Hepatocyte (in vitro differentiated cells): Measurements from ENCODE around the gene PRSS56. TPM values are rescaled to one million over a fixed set of nuclear protein-coding genes. Genes with fewer than 3 reads are reported as not detected.

Source experiments
- DNase-seq: peaks from one replicate; pipeline ENCODE4 v3.0.0-alpha.2; 2016; ENCODE audit warnings: low spot score
- H2AFZ ChIP-seq: fragments of 200-600 bp; sonication (generic); 2 replicates; pipeline ENCODE4 v1.6.0; 2016; ENCODE audit warnings: antibody characterized with exemption, mild to moderate bottlenecking
- H3K27ac ChIP-seq: fragments of 200-600 bp; sonication (generic); 2 replicates; pipeline ENCODE4 v1.5.1; 2016; ENCODE audit warnings: mild to moderate bottlenecking
- H3K27me3 ChIP-seq: fragments of 200-600 bp; sonication (generic); 2 replicates; pipeline ENCODE4 v1.6.1; 2016
- H3K36me3 ChIP-seq: fragments of 200-600 bp; sonication (generic); replicated peaks from 2 replicates; pipeline ENCODE4 v1.5.1; 2016; ENCODE audit warnings: low read depth; ENCODE audit not compliant: insufficient read depth
- H3K4me1 ChIP-seq: fragments of 200-600 bp; sonication (generic); 2 replicates; pipeline ENCODE4 v1.5.1; 2016; ENCODE audit warnings: mild to moderate bottlenecking, moderate library complexity; ENCODE audit not compliant: insufficient read depth
- H3K4me2 ChIP-seq: fragments of 200-600 bp; sonication (generic); 2 replicates; pipeline ENCODE4 v1.6.0; 2016
- H3K4me3 ChIP-seq: fragments of 200-600 bp; sonication (generic); 2 replicates; pipeline ENCODE4 v1.5.1; 2016; ENCODE audit warnings: mild to moderate bottlenecking
- H3K79me2 ChIP-seq: fragments of 200-600 bp; sonication (generic); 2 replicates; pipeline ENCODE4 v1.6.0; 2017; ENCODE audit warnings: mild to moderate bottlenecking
- H3K9me2 ChIP-seq: fragments of 200-600 bp; sonication (generic); replicated peaks from 2 replicates; pipeline ENCODE4 v1.6.0; 2017; ENCODE audit warnings: mild to moderate bottlenecking; ENCODE audit not compliant: insufficient read depth
- H3K9me3 ChIP-seq: fragments of 200-600 bp; sonication (generic); 2 replicates; pipeline ENCODE4 v1.5.1; 2016; ENCODE audit warnings: low read depth, mild to moderate bottlenecking
- H4K20me1 ChIP-seq: fragments of 200-600 bp; sonication (generic); 2 replicates; pipeline ENCODE4 v1.6.0; 2016; ENCODE audit warnings: mild to moderate bottlenecking; ENCODE audit not compliant: insufficient read depth, poor library complexity, severe bottlenecking
- EZH2 ChIP-seq: fragments of 200-600 bp; sonication (generic); IDR thresholded peaks from 2 replicates; pipeline ENCODE4 v1.6.1; 2016; ENCODE audit warnings: antibody characterized with exemption, mild to moderate bottlenecking, borderline replicate concordance
- EZH2phosphoT487 ChIP-seq: fragments of 200-600 bp; sonication (generic); IDR thresholded peaks from one replicate; pipeline ENCODE4 v1.6.1; 2018; ENCODE audit warnings: antibody characterized with exemption, mild to moderate bottlenecking, low read depth, moderate library complexity; ENCODE audit not compliant: unreplicated experiment, severe bottlenecking
- WGBS: methylation state at CpG from one replicate; pipeline ENCODE4 v1.1.6; 2016; ENCODE audit warnings: low lambda C conversion rate; ENCODE audit errors: missing lambda C conversion rate; 5-methylcytosine and 5-hydroxymethylcytosine counted together
- polyA plus RNA-seq: library from polyadenylated mRNA; unstranded; fragments of >200 nt; fragmentation: Nextera tagmentation; extraction: Ambion mirVana; gene quantifications from 2 replicates; pipeline ENCODE4 v1.2.1, GENCODE V29; 2016
- total RNA-seq: library from RNA; depleted of rRNA; stranded (reverse); fragments of >200 nt; gene quantifications from 2 replicates; pipeline ENCODE4 v1.2.3, GENCODE V29; 2014
- TF ChIP-seq, protein P1 (sequence below): fragments of 200-600 bp; sonication (generic); IDR thresholded peaks from 2 replicates; pipeline ENCODE4 v1.5.1; 2016; ENCODE audit warnings: antibody characterized with exemption, mild to moderate bottlenecking; ENCODE audit not compliant: poor library complexity

PRSS56 gene
- total and polyA plus RNA-seq, 2 experiments from 2014 or later, result not detected

- no peaks in the 10 kb centered on the region for H3K79me2 ChIP-seq
- DNase-seq, result no peak
Observed at GRCh38 chr2:232524771-232525170, 4.6 kb downstream of the PRSS56 start.

DNA sequence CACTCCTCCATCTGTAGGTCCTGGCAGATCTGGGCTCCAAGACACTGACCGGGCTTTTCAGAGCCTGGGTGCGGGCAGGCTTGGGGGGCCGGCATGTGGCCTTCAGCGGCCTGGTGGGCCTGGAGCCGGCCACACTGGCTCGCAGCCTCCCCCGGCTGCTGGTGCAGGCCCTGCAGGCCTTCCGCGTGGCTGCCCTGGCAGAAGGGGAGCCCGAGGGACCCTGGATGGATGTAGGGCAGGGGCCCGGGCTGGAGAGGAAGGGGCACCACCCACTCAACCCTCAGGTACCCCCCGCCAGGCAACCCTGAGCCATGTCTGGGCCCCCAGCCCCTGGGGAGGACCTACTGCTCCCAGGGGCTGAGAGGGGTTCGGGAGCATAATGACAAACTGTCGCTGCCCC is 5.0 kb downstream of the PRSS56 start:
- TF ChIP-seq EZH2 (no peak), EZH2phosphoT487 (no peak)
- TF ChIP-seq, protein P1, sequence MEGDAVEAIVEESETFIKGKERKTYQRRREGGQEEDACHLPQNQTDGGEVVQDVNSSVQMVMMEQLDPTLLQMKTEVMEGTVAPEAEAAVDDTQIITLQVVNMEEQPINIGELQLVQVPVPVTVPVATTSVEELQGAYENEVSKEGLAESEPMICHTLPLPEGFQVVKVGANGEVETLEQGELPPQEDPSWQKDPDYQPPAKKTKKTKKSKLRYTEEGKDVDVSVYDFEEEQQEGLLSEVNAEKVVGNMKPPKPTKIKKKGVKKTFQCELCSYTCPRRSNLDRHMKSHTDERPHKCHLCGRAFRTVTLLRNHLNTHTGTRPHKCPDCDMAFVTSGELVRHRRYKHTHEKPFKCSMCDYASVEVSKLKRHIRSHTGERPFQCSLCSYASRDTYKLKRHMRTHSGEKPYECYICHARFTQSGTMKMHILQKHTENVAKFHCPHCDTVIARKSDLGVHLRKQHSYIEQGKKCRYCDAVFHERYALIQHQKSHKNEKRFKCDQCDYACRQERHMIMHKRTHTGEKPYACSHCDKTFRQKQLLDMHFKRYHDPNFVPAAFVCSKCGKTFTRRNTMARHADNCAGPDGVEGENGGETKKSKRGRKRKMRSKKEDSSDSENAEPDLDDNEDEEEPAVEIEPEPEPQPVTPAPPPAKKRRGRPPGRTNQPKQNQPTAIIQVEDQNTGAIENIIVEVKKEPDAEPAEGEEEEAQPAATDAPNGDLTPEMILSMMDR, result no peak
- no peak overlapping the region for H3K4me2 ChIP-seq
- no peak overlapping the region for H2AFZ ChIP-seq
- H3K27me3 ChIP-seq, result peaks cover 40% of the 10 kb centered on the region
- WGBS, result 94% methylated on average over 13 of the region's 14 CpGs
- no peaks in the 10 kb centered on the region for H3K79me2 ChIP-seq
- no peaks in the 10 kb centered on the region for H4K20me1 ChIP-seq
- no peak for DNase-seq
- no peaks in the 10 kb centered on the region for H3K9me3 ChIP-seq
- H3K36me3 ChIP-seq, result no peaks in the 10 kb centered on the region
- H3K9me2 ChIP-seq, result no peaks in the 10 kb centered on the region
- H3K4me3 ChIP-seq, result no peak overlapping the region
- H3K4me1 ChIP-seq, result peaks cover 10% of the 10 kb centered on the region
- no peak overlapping the region for H3K27ac ChIP-seq

More at GRCh38 chr2:232524771-232525170, 4.6 kb downstream of the PRSS56 start:
- Histone ChIP-seq H3K9me3 (no peaks in the 10 kb centered on the region), H3K36me3 (no peaks in the 10 kb centered on the region), H3K9me2 (no peaks in the 10 kb centered on the region), H3K4me3 (no peak overlapping the region), H3K4me1 (peaks cover 10% of the 10 kb centered on the region), H3K27ac (no peak overlapping the region), H4K20me1 (no peaks in the 10 kb centered on the region), H3K4me2 (no peak overlapping the region), H2AFZ (no peak overlapping the region), H3K27me3 (peaks cover 40% of the 10 kb centered on the region)
- WGBS, result 71% methylated on average over 3 of the region's 6 CpGs
- TF ChIP-seq EZH2phosphoT487 (no peak), EZH2 (no peak)
- TF ChIP-seq, protein P1, result no peak

- peak; percentile 55 for DNase-seq
- TF ChIP-seq EZH2 (no peak), EZH2phosphoT487 (no peak)
- TF ChIP-seq, protein P1, result no peak
- Histone ChIP-seq H3K4me2 (no peak within 1 kb of the TSS), H3K9me3 (no peaks in the 10 kb centered on the region), H3K4me1 (peaks cover 10% of the 10 kb centered on the region), H3K27me3 (peaks cover 36% of the 10 kb centered on the region), H3K4me3 (no peak within 1 kb of the TSS), H3K36me3 (no peaks in the 10 kb centered on the region), H4K20me1 (no peaks in the 10 kb centered on the region), H3K27ac (no peak within 1 kb of the TSS), H3K9me2 (no peaks in the 10 kb centered on the region), H3K79me2 (no peaks in the 10 kb centered on the region), H2AFZ (no peak within 1 kb of the TSS)
- WGBS, result 58% methylated on average over 8 of the region's 18 CpGs
Observed at GRCh38 chr2:232525791-232526371, 5.7 kb downstream of the PRSS56 start, which contains the start of gene CHRND. Gene CHRND, plus strand, starts transcription at chr2:232526160. Its CDS starts 56 bp downstream, at chr2:232526216.
